Effector CD8-positive, alpha-beta T cell (primary cell): ENCODE data around the gene NID2.

ENCODE experiments used
- DNase-seq: peaks from one replicate; lab custom pipeline; 2025; lab: John Stamatoyannopoulos, UW

Gene NID2

DNA sequence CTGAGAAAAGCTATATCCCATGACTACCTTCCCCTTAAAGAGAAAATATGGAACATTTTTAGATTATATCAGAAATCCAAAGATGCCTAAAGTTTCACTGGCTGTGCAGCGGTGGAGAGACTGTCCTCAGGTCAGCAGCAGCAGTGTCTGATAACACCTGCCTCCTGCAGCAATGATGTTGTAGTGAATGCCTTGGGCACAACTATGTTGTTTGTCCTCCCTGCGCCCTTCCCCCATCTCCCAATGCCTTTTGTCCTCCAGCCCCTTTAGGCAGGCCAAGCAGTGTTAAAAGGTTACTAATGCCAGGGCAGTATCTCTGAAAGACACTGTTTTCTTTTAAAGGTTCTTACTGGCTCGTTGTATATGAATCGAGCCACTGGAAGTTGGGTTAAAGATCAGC, 66.3 kb downstream of the NID2 start:
- no peak for DNase-seq

DNA sequence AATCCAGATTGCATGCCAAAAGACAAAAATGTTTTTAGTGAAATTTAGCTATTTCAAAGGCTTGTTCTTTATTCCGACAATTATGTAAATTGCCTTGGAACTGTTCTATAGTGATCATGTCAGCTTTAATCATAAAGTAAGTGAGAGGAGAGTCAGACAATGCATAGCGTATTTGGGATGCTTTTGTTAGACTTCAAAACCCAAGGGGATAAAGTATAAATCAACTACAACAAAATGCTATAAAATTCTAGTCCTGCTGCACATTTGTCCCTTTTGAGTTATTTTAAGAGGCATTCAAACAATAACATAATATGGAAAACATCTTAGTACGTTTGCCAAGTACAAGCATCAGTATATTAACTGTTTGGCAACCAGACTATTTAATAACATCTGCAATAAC, 68.2 kb downstream of the NID2 start:
- DNase-seq, result no peak

DNA sequence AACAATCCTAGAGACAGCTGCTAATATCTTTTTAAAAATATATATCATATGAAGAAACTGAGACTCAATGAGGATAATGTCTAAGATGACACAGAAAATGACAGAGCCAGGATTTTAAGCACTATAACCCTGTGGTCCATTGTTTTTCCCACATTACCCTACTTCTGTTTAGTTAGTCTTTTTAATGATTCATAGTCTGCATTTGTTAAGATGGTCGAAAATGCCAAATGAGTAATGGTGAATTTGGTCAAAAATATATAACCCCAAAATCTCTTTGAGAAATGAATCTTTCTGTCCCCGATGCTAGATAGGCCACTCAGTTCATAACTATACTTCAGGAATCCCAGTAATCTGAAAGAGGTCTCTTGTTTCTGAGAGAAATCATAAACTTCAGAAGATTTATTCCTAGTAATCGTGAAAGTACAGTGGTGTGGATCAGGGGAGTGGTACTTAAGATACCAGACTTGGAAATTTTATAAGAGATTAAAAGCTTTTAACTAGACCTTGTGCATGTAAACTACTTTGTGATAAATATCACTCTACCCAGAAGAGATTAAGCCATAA, 68.8 kb downstream of the NID2 start:
- DNase-seq, result no peak

- no peak for DNase-seq
Observed at GRCh38 chr14:51999084-51999483, 69.8 kb downstream of the NID2 start.

- DNase-seq, result no peak
Observed at GRCh38 chr14:51998348-51998747, 70.5 kb downstream of the NID2 start.

- no peak for DNase-seq
Observed at GRCh38 chr14:51996148-51996746, 72.6 kb downstream of the NID2 start.

- no peak for DNase-seq
Observed at GRCh38 chr14:51993285-51993920, 75.5 kb downstream of the NID2 start.

DNA sequence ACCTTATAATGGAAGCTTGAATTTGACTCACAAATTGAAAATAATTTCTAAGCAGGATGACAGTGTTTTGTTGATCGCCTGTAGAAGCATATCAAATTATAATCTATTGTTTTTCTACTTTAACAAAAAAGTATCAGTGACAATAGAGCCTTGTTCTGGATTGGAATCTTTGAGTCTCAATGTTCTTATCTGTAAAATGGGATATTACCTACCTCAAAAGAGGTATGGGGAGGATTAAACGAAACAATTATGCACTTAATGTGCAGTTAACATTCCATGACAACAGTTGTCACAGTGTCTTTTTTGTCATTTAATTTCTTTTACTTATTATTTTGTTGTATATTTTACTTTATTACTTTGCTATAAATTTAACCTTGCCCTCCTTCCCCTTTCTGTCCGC, 78.4 kb downstream of the NID2 start:
- no peak for DNase-seq

DNA sequence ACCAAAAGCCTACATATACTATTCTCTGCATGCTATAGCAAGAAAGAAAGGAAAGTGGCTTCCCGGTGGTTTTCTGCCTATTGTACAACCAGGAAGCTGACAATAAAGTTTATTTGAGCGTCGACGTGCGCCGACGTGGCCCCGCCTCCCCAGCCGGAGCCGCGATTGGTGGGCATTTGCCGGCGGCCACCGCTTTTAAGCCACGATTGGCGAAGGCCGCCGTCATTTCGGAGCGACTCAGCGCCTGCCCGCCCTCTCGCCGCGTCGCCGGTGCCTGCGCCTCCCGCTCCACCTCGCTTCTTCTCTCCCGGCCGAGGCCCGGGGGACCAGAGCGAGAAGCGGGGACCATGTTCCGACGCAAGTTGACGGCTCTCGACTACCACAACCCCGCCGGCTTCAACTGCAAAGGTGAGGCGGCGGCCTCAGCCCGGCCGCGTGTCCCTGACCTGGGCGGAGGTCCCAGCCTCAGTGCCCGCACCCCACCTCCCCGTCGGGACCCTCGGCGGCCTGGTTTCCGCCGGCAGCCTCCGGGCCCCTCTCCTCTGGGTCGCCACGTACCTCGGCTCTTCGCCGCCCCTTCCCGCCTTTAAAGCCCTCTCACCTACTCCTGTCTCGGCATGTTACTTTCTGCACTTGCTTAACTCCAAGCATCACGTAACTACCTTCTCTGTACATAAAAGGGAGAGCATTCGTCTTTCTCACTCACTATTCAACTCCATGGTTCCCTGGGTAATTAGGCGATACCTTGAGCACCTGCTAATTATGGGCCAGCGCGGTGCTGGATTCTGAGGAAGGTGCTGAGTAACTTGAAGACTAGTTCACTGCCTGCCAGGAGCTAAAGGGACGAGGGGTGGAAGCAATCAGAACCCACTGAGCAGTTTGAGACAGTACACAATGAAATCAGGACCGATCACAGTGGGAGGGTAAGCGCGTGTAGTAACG, 79.3 kb downstream of the NID2 start, which contains the start of gene RTRAF:
TSS of gene RTRAF (plus strand) at position 254 of the 942 bp plus-strand sequence. CDS start at position 348, 94 bp downstream.
- DNase-seq, result peak; percentile 83

- no peak for DNase-seq
Observed at GRCh38 chr14:51988221-51988620, 80.6 kb downstream of the NID2 start.

DNA sequence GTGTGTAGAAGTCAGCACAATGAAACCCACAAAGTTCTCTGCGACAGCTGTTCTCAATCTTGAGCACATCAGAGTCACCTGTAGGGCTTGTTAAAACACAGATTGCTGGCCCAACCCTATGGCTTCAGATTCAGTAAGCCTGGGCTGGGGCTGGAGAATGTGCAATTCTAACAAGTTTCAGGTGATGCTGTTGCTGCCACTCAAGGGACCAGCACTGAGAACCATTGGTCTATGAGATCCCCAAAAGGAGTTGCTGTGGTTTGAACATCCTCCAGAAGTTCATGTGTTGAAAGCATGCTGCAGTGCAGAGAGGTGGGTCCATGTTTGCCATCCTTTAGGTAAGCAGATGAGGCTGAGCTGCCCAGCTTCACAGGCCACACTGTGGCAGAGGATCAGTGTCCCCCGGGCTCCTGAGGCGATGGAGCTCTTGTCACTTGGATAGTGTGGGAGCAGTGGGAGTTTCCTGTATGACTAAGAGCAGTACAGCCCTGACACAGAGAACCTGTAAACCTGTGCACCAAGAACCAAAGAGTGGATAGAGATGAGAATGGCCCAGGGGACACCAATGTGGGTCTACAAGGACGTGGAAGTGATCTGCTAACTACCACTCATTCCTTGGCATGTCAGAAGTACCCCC, 87.5 kb downstream of the NID2 start:
- no peak for DNase-seq

GRCh38 chr14:51979088-51979709, 89.7 kb downstream of the NID2 start:
- peak; percentile 75 for DNase-seq

DNA sequence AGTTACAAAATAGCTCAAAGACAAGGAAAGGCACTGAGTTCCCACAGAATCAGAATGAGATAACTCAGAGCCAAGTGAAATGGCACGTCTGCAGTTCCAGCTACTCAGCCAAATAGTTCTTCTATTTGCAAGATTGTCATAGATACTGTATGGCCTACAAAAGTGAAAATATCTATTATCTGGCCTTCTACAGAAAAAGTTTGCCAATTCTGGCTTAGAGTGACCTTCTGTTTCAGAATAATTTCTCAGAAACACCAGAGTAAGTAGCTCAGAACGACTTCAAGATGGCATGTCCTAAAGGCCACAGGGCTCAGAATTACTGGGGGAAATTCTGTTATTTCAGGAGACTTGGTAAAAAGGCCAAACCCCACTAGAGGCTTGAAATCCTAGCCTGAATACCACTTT, 90.2 kb downstream of the NID2 start:
- DNase-seq, result no peak

- no peak for DNase-seq
Observed at GRCh38 chr14:51977075-51977474, 91.8 kb downstream of the NID2 start.

DNA sequence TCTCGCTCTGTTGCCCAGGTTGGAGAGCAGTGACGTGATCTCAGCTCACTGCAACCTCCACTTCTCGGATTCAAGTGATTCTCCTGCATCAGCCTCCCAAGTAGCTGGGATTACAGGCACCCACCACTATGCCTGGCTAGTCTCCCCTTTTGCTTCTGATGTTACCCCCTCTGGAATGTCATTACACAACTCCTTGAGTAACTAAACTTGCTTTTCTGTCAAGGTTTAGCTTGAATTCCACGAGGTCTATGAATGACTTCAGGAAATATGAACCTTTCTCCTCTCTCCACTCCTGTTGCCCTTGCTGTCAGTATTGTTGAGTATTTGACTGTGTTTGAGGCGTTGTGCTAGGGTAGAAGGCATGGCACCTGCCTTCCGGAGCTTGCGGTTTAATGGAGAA, 96.3 kb downstream of the NID2 start:
- DNase-seq, result no peak

GRCh38 chr14:51969852-51970540, 98.9 kb downstream of the NID2 start:
- DNase-seq, result no peak

DNA sequence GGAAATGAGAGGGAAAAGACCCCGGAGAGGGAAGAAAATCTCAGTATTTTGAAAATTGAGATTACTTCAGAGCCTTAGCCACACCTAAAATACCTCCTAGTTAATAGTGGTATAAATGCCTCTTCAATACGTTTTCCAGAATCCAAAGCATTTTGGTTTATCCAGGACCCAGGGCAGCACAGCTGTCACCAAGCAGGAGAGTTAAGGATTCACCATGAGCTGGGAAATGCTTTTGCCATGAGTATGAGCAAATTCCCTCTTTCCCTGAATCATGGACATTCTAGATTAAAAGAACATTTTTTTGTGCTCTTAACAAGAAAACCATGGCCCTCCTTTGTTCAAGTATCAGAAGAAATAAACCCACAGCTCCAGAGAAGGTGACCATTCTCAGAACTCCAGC, 101.3 kb downstream of the NID2 start:
- no peak for DNase-seq

- no peak for DNase-seq
Observed at GRCh38 chr14:51963286-51963685, 105.6 kb downstream of the NID2 start.

DNA sequence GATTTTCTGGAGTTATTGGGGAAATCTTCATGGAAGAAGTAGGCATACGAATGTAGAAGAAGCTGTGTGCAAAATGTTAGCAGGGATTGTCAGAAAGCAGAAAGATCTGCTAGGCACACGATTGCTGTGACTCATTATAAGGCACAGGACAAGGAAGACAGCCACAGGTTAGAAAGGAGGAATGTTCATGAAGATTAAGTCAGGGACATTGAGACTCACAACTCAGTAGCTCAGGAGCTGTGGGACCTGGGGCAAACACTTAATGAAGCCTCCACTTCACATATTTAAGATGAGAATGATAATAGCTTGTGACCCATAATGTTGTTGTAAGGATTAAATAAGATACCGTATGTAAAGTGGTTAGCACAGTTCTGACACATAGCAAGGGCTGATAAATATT, 106.1 kb downstream of the NID2 start:
- DNase-seq, result no peak

GRCh38 chr14:51960866-51961265, 108.0 kb downstream of the NID2 start:
- DNase-seq, result no peak

GRCh38 chr14:51959928-51960327, 108.9 kb downstream of the NID2 start:
- DNase-seq, result no peak
